HG03064 (cell line): ENCODE results near the gene DOK6.
A peak's percentile ranks its signal among the peaks of the same experiment; 100 is the strongest.

Experiments used
- ATAC-seq: cut with Tn5 transposase; IDR thresholded peaks from one replicate; pipeline ENCODE4 v1.9.1; 2021; ENCODE audit warnings: low read depth; ENCODE audit not compliant: unreplicated experiment

Gene DOK6

GRCh38 chr18:69885841-69886531, 485.3 kb downstream of the DOK6 start:
- peak; percentile 54 for ATAC-seq

- ATAC-seq, result no peak
Observed at GRCh38 chr18:69887256-69887655, 486.6 kb downstream of the DOK6 start.

GRCh38 chr18:69889009-69889408, 488.3 kb downstream of the DOK6 start:
- ATAC-seq, result no peak

GRCh38 chr18:69890558-69890957, 489.9 kb downstream of the DOK6 start:
- ATAC-seq, result no peak

GRCh38 chr18:69894467-69894866, 493.8 kb downstream of the DOK6 start:
- no peak for ATAC-seq

- ATAC-seq, result no peak
Observed at GRCh38 chr18:69895066-69896047, 494.7 kb downstream of the DOK6 start.

- peak; percentile 59 for ATAC-seq
Observed at GRCh38 chr18:69897397-69898108, 496.9 kb downstream of the DOK6 start.

- peak; percentile 37 for ATAC-seq
Observed at GRCh38 chr18:69898241-69898861, 497.7 kb downstream of the DOK6 start.
